WTC11 (cell line): ENCODE results near the gene MED27.

ENCODE experiments used
- ZBTB21 ChIP-seq: sonication (generic); formaldehyde crosslinking; IDR thresholded peaks from 2 replicates; pipeline ENCODE4 v1.8.1; 2023; ENCODE audit warnings: mild to moderate bottlenecking, missing genetic modification reagents, borderline replicate concordance
- TF ChIP-seq, protein P1 (sequence below): fragments of 200-600 bp; IDR thresholded peaks from 2 replicates; pipeline ENCODE4 v1.8.0; 2022; ENCODE audit warnings: antibody characterized with exemption
- TF ChIP-seq, protein P2 (sequence below): sonication (generic); formaldehyde crosslinking; IDR thresholded peaks from 2 replicates; pipeline ENCODE4 v1.8.0; 2022; ENCODE audit warnings: mild to moderate bottlenecking, missing genetic modification reagents
- TF ChIP-seq, protein P3 (sequence below): sonication (generic); formaldehyde crosslinking; IDR thresholded peaks from 2 replicates; pipeline ENCODE4 v1.8.0; 2023; ENCODE audit warnings: missing genetic modification reagents, mild to moderate bottlenecking, borderline replicate concordance
- TF ChIP-seq, protein P4 (sequence below): sonication (generic); formaldehyde crosslinking; IDR thresholded peaks from 2 replicates; pipeline ENCODE4 v1.8.1; 2022; ENCODE audit warnings: low read depth, mild to moderate bottlenecking, moderate library complexity, missing genetic modification reagents, borderline replicate concordance
- TF ChIP-seq, protein P5 (sequence below): sonication (generic); formaldehyde crosslinking; IDR thresholded peaks from 2 replicates; pipeline ENCODE4 v1.8.0; 2022; ENCODE audit warnings: mild to moderate bottlenecking, missing genetic modification reagents

DNA sequence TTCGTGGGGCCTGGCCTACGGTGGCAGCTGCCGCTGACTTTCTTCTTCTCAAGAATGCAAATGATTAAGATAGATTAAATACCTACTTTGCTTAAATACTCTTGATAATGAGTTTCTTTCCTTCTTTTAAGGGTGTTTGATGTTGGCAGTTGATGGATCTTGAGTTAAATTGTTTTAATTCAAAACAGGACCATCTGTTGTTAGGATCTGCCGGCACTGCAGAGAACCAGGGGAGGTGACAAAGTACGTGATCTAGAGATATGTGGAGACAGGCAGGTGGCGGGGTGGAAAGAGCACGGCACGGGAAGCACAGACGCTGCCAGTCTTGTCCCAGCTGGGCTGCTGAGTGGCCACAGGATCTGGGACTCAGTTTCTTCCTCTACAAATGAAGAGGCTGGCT lies 37.9 kb downstream of the MED27 start:
- TF ChIP-seq, protein P1, sequence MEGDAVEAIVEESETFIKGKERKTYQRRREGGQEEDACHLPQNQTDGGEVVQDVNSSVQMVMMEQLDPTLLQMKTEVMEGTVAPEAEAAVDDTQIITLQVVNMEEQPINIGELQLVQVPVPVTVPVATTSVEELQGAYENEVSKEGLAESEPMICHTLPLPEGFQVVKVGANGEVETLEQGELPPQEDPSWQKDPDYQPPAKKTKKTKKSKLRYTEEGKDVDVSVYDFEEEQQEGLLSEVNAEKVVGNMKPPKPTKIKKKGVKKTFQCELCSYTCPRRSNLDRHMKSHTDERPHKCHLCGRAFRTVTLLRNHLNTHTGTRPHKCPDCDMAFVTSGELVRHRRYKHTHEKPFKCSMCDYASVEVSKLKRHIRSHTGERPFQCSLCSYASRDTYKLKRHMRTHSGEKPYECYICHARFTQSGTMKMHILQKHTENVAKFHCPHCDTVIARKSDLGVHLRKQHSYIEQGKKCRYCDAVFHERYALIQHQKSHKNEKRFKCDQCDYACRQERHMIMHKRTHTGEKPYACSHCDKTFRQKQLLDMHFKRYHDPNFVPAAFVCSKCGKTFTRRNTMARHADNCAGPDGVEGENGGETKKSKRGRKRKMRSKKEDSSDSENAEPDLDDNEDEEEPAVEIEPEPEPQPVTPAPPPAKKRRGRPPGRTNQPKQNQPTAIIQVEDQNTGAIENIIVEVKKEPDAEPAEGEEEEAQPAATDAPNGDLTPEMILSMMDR, result no peak
- no peak for TF ChIP-seq ZBTB21 (CRISPR knock-in tag)
- TF ChIP-seq, protein P2, sequence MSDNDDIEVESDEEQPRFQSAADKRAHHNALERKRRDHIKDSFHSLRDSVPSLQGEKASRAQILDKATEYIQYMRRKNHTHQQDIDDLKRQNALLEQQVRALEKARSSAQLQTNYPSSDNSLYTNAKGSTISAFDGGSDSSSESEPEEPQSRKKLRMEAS (CRISPR knock-in tag), result no peak
- TF ChIP-seq, protein P3, sequence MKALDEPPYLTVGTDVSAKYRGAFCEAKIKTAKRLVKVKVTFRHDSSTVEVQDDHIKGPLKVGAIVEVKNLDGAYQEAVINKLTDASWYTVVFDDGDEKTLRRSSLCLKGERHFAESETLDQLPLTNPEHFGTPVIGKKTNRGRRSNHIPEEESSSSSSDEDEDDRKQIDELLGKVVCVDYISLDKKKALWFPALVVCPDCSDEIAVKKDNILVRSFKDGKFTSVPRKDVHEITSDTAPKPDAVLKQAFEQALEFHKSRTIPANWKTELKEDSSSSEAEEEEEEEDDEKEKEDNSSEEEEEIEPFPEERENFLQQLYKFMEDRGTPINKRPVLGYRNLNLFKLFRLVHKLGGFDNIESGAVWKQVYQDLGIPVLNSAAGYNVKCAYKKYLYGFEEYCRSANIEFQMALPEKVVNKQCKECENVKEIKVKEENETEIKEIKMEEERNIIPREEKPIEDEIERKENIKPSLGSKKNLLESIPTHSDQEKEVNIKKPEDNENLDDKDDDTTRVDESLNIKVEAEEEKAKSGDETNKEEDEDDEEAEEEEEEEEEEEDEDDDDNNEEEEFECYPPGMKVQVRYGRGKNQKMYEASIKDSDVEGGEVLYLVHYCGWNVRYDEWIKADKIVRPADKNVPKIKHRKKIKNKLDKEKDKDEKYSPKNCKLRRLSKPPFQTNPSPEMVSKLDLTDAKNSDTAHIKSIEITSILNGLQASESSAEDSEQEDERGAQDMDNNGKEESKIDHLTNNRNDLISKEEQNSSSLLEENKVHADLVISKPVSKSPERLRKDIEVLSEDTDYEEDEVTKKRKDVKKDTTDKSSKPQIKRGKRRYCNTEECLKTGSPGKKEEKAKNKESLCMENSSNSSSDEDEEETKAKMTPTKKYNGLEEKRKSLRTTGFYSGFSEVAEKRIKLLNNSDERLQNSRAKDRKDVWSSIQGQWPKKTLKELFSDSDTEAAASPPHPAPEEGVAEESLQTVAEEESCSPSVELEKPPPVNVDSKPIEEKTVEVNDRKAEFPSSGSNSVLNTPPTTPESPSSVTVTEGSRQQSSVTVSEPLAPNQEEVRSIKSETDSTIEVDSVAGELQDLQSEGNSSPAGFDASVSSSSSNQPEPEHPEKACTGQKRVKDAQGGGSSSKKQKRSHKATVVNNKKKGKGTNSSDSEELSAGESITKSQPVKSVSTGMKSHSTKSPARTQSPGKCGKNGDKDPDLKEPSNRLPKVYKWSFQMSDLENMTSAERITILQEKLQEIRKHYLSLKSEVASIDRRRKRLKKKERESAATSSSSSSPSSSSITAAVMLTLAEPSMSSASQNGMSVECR (CRISPR knock-in tag), result no peak
- TF ChIP-seq, protein P4, sequence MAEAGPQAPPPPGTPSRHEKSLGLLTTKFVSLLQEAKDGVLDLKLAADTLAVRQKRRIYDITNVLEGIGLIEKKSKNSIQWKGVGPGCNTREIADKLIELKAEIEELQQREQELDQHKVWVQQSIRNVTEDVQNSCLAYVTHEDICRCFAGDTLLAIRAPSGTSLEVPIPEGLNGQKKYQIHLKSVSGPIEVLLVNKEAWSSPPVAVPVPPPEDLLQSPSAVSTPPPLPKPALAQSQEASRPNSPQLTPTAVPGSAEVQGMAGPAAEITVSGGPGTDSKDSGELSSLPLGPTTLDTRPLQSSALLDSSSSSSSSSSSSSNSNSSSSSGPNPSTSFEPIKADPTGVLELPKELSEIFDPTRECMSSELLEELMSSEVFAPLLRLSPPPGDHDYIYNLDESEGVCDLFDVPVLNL, result no peak
- TF ChIP-seq, protein P5, sequence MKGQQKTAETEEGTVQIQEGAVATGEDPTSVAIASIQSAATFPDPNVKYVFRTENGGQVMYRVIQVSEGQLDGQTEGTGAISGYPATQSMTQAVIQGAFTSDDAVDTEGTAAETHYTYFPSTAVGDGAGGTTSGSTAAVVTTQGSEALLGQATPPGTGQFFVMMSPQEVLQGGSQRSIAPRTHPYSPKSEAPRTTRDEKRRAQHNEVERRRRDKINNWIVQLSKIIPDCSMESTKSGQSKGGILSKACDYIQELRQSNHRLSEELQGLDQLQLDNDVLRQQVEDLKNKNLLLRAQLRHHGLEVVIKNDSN, result no peak
